T-helper 17 cell (primary cell): ENCODE results near the gene ZNF335. TPM values are rescaled to one million over a fixed set of nuclear protein-coding genes. Genes with fewer than 3 reads are reported as not detected.
"Not testable (repeated sequence)": the region's sequence is repeated elsewhere in the genome, so short reads cannot be mapped to it uniquely, and the experiment has no call there.

ENCODE experiments used
- ATAC-seq: fragments of 150-1000 bp; cut with Tn5 transposase; 2 replicates; pipeline ENCODE4 v1.10.0; 2021; ENCODE audit warnings: mild to moderate bottlenecking, moderate library complexity
- DNase-seq, 3 donors: peaks; one replicate each; pipeline versions ENCODE4 v3.0.0 to v3.0.0-alpha.2; 2020 to 2021
- H3K9me3 ChIP-seq: one replicate; pipeline ENCODE4 v1.7.0; 2013; ENCODE audit warnings: low read length, mild to moderate bottlenecking; ENCODE audit not compliant: control insufficient read depth, poor library complexity, severe bottlenecking
- H3K27ac Mint-ChIP-seq: one replicate; pipeline ENCODE4 v1.8.0; 2022; ENCODE audit warnings: mild to moderate bottlenecking, moderate library complexity, mixed read lengths
- H3K27me3 Mint-ChIP-seq: one replicate; pipeline ENCODE4 v1.8.0; 2022; ENCODE audit warnings: mixed read lengths
- H3K36me3 Mint-ChIP-seq: one replicate; pipeline ENCODE4 v1.8.0; 2022; ENCODE audit warnings: low read depth, mixed read lengths
- H3K4me1 Mint-ChIP-seq: one replicate; pipeline ENCODE4 v1.8.0; 2022; ENCODE audit warnings: mild to moderate bottlenecking, mixed read lengths
- H3K4me3 Mint-ChIP-seq: one replicate; pipeline ENCODE4 v1.8.0; 2022; ENCODE audit warnings: mild to moderate bottlenecking, moderate library complexity, mixed read lengths
- total RNA-seq, 4 donors: library from RNA in 2 of 4; stranded (reverse) in 2 of 4; gene quantifications; one replicate each; pipeline ENCODE4 v1.2.3 and lab custom pipeline; 2022 to 2026

ZNF335 gene
- total RNA-seq, 2 donors from 2014 or later, result 95.1 to 129 TPM

GRCh38 chr20:45998337-45998736, 26.3 kb upstream of the ZNF335 start:
- Mint-ChIP-seq H3K4me1 (peaks cover 35% of the 10 kb centered on the region), H3K27me3 (no peaks in the 10 kb centered on the region), H3K4me3 (no peak overlapping the region), H3K36me3 (no peaks in the 10 kb centered on the region), H3K27ac (peak overlapping the region; percentile 91)
- DNase-seq, result no peak
- H3K9me3 ChIP-seq, result no peaks in the 10 kb centered on the region
- ATAC-seq, result peak; percentile 38

- Mint-ChIP-seq H3K36me3 (no peaks in the 10 kb centered on the region), H3K4me3 (peak overlapping the region; percentile 41), H3K27ac (peak overlapping the region; percentile 91), H3K4me1 (peaks cover 33% of the 10 kb centered on the region), H3K27me3 (no peaks in the 10 kb centered on the region)
- ATAC-seq (no peak), DNase-seq (no peak)
- H3K9me3 ChIP-seq, result no peaks in the 10 kb centered on the region
Measured at GRCh38 chr20:45997187-45997586, 25.2 kb upstream of the ZNF335 start.

- not testable (repeated sequence) for H3K27ac Mint-ChIP-seq, H3K9me3 ChIP-seq, H3K36me3 Mint-ChIP-seq, H3K4me3 Mint-ChIP-seq, ATAC-seq, H3K27me3 Mint-ChIP-seq, DNase-seq
- peaks cover 32% of the 10 kb centered on the region for H3K4me1 Mint-ChIP-seq
Measured at GRCh38 chr20:45995495-45996097, 23.6 kb upstream of the ZNF335 start.

- Mint-ChIP-seq H3K4me3 (no peak overlapping the region), H3K36me3 (no peaks in the 10 kb centered on the region), H3K27me3 (peaks cover 4% of the 10 kb centered on the region), H3K4me1 (peaks cover 28% of the 10 kb centered on the region), H3K27ac (no peak overlapping the region)
- no peak for DNase-seq
- H3K9me3 ChIP-seq, result no peaks in the 10 kb centered on the region
- ATAC-seq, result no peak
Measured at GRCh38 chr20:45994761-45995493, 22.9 kb upstream of the ZNF335 start.

GRCh38 chr20:45993197-45993951, 21.4 kb upstream of the ZNF335 start:
- DNase-seq, result no peak
- no peaks in the 10 kb centered on the region for H3K36me3 Mint-ChIP-seq
- ATAC-seq, result no peak
- H3K9me3 ChIP-seq, result no peaks in the 10 kb centered on the region
- no peak overlapping the region for H3K27ac Mint-ChIP-seq
- no peak overlapping the region for H3K4me3 Mint-ChIP-seq
- peaks cover 17% of the 10 kb centered on the region for H3K4me1 Mint-ChIP-seq
- H3K27me3 Mint-ChIP-seq, result peaks cover 4% of the 10 kb centered on the region

GRCh38 chr20:45991616-45992015, 19.6 kb upstream of the ZNF335 start:
- H3K27ac Mint-ChIP-seq, result no peak overlapping the region
- DNase-seq (no peak), ATAC-seq (no peak)
- H3K4me1 Mint-ChIP-seq, result peaks cover 6% of the 10 kb centered on the region
- peaks cover 4% of the 10 kb centered on the region for H3K27me3 Mint-ChIP-seq
- H3K4me3 Mint-ChIP-seq, result no peak overlapping the region
- H3K36me3 Mint-ChIP-seq, result no peaks in the 10 kb centered on the region
- H3K9me3 ChIP-seq, result no peaks in the 10 kb centered on the region

GRCh38 chr20:45988830-45989229, 16.8 kb upstream of the ZNF335 start:
- not testable (repeated sequence) for H3K4me1 Mint-ChIP-seq, H3K27ac Mint-ChIP-seq, H3K9me3 ChIP-seq, H3K27me3 Mint-ChIP-seq, H3K36me3 Mint-ChIP-seq, H3K4me3 Mint-ChIP-seq, DNase-seq, ATAC-seq

GRCh38 chr20:45987108-45987780, 15.2 kb upstream of the ZNF335 start:
- Mint-ChIP-seq H3K4me1 (peaks cover 3% of the 10 kb centered on the region), H3K27ac (no peak overlapping the region), H3K27me3 (peaks cover 4% of the 10 kb centered on the region), H3K4me3 (no peak overlapping the region), H3K36me3 (no peaks in the 10 kb centered on the region)
- H3K9me3 ChIP-seq, result no peaks in the 10 kb centered on the region
- ATAC-seq, result peak; percentile 98
- peak; percentile 61 to 66 (median 66) for DNase-seq

- no peaks in the 10 kb centered on the region for H3K36me3 Mint-ChIP-seq
- peaks cover 3% of the 10 kb centered on the region for H3K4me1 Mint-ChIP-seq
- no peak overlapping the region for H3K27ac Mint-ChIP-seq
- ATAC-seq (no peak), DNase-seq (no peak)
- H3K9me3 ChIP-seq, result no peaks in the 10 kb centered on the region
- no peaks in the 10 kb centered on the region for H3K27me3 Mint-ChIP-seq
- no peak overlapping the region for H3K4me3 Mint-ChIP-seq
Measured at GRCh38 chr20:45985573-45985972, 13.6 kb upstream of the ZNF335 start.

- Mint-ChIP-seq H3K36me3 (no peaks in the 10 kb centered on the region), H3K27me3 (no peaks in the 10 kb centered on the region), H3K27ac (no peak overlapping the region), H3K4me3 (no peak overlapping the region), H3K4me1 (peaks cover 3% of the 10 kb centered on the region)
- no peak for ATAC-seq
- H3K9me3 ChIP-seq, result no peaks in the 10 kb centered on the region
- DNase-seq, result no peak
Measured at GRCh38 chr20:45983279-45983743, 11.3 kb upstream of the ZNF335 start.

GRCh38 chr20:45981261-45981660, 9.3 kb upstream of the ZNF335 start:
- DNase-seq, result no peak
- Mint-ChIP-seq H3K4me1 (peaks cover 3% of the 10 kb centered on the region), H3K27me3 (no peaks in the 10 kb centered on the region), H3K27ac (no peak overlapping the region), H3K36me3 (no peaks in the 10 kb centered on the region), H3K4me3 (no peak overlapping the region)
- ATAC-seq, result no peak
- no peaks in the 10 kb centered on the region for H3K9me3 ChIP-seq

GRCh38 chr20:45976086-45976485, 4.1 kb upstream of the ZNF335 start:
- H3K9me3 ChIP-seq, result no peaks in the 10 kb centered on the region
- Mint-ChIP-seq H3K4me3 (no peak overlapping the region), H3K27ac (no peak overlapping the region), H3K4me1 (peaks cover 7% of the 10 kb centered on the region), H3K27me3 (no peaks in the 10 kb centered on the region), H3K36me3 (no peaks in the 10 kb centered on the region)
- DNase-seq (no peak), ATAC-seq (no peak)

GRCh38 chr20:45975686-45976085, 3.7 kb upstream of the ZNF335 start:
- no peak for DNase-seq
- Mint-ChIP-seq H3K36me3 (no peaks in the 10 kb centered on the region), H3K4me1 (peaks cover 9% of the 10 kb centered on the region), H3K27ac (no peak overlapping the region), H3K27me3 (no peaks in the 10 kb centered on the region), H3K4me3 (no peak overlapping the region)
- ATAC-seq, result no peak
- no peaks in the 10 kb centered on the region for H3K9me3 ChIP-seq
